Activated B cell treated with CpG ODN at 0.5 μM for 24 hours (primary cell): ENCODE data around the gene BACE2. TPM values are rescaled to one million over a fixed set of nuclear protein-coding genes. Genes with fewer than 3 reads are reported as not detected.

Experiments
- ATAC-seq: fragments of 200-7000 bp; cut with Tn5 transposase; one replicate; pipeline ENCODE4 v1.10.0; 2021; ENCODE audit warnings: low read depth, mild to moderate bottlenecking, moderate library complexity
- CTCF ChIA-PET: fragments of 350-600 bp; sonication (Branson Sonifier 250); formaldehyde crosslinking; loops from one replicate; lab custom pipeline; 2021; ENCODE audit warnings: antibody characterized with exemption; lab: Charles Lee
- POLR2A ChIA-PET: fragments of 350-600 bp; sonication (Branson Sonifier 250); formaldehyde crosslinking; loops from one replicate; lab custom pipeline; 2021; ENCODE audit warnings: antibody characterized with exemption; lab: Charles Lee
- DNase-seq: peaks from one replicate; pipeline ENCODE4 v3.0.0; 2022
- H3K27ac Mint-ChIP-seq: one replicate; pipeline ENCODE4 v1.8.0; 2020; ENCODE audit warnings: mixed read lengths
- H3K27me3 Mint-ChIP-seq: one replicate; pipeline ENCODE4 v1.8.0; 2021; ENCODE audit warnings: mixed read lengths
- H3K36me3 Mint-ChIP-seq: one replicate; pipeline ENCODE4 v1.8.0; 2021; ENCODE audit warnings: low read depth, mixed read lengths
- H3K4me1 Mint-ChIP-seq: one replicate; pipeline ENCODE4 v1.8.0; 2021; ENCODE audit warnings: mixed read lengths
- H3K4me3 Mint-ChIP-seq: one replicate; pipeline ENCODE4 v1.8.0; 2020; ENCODE audit warnings: mild to moderate bottlenecking, mixed read lengths
- H3K9me3 Mint-ChIP-seq: one replicate; pipeline ENCODE4 v1.8.0; 2020; ENCODE audit warnings: mixed read lengths
- CTCF ChIP-seq: fragments of 200-600 bp; IDR thresholded peaks from one replicate; pipeline ENCODE4 v1.8.0; 2022; ENCODE audit warnings: antibody characterized with exemption, mild to moderate bottlenecking
- intact Hi-C: fragments of 100-400 bp; cut with micrococcal nuclease; formaldehyde crosslinking; loops from one replicate; pipeline ENCODE4 v1.15.1; 2024
- total RNA-seq: library from RNA; stranded (reverse); gene quantifications from 2 replicates; pipeline ENCODE4 v1.2.3, GENCODE V29; 2022

BACE2 gene
- total RNA-seq, 1 donor from 2014 or later, result 17.1 TPM

DNA sequence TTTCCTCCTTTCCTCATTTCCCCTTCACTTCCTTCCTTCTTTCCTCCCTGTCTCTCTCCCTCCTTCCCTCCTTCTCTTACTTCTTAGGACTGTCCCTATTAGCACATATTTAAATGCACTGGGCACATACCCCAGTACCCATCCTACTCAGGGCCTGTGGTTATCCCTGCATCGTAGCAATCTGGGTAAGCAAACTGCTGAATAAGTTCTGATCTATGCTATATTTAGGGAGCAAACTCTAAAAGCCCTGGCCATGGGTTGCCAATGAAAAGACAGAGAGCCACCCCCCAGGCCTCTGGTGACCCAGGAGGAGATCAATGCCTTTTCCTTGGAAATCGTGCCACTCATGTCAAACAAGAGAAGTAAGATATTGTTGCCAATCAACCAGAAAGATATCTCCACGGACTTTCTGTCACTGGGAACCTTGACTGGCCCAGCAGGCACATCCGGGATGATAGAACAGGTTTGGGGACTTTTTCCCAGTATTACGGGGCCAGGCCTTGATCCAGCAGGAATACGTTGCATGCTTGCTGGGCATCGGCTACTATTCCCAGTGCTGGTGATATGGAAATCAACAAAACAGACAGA, 154.0 kb downstream of the BACE2 start:
- Mint-ChIP-seq H3K9me3 (no peaks in the 10 kb centered on the region), H3K4me3 (no peak overlapping the region), H3K27me3 (peaks cover 27% of the 10 kb centered on the region), H3K36me3 (no peaks in the 10 kb centered on the region), H3K4me1 (peaks cover 6% of the 10 kb centered on the region), H3K27ac (no peak overlapping the region)
- ChIA-PET CTCF (interaction anchor here (1.5 kb wide), 1 partner anchor 10 kb away, joined by 3 read pairs; no protein-coding TSS in a partner anchor), POLR2A (no interaction called here)
- ATAC-seq (no peak), DNase-seq (no peak)
- no peak for TF ChIP-seq CTCF
- intact Hi-C loops, result no loop called here

GRCh38 chr21:41322496-41323382, 154.8 kb downstream of the BACE2 start:
- intact Hi-C loops, result no loop called here
- Mint-ChIP-seq H3K4me3 (no peak overlapping the region), H3K27ac (no peak overlapping the region), H3K27me3 (peaks cover 23% of the 10 kb centered on the region), H3K9me3 (no peaks in the 10 kb centered on the region), H3K4me1 (peaks cover 3% of the 10 kb centered on the region), H3K36me3 (no peaks in the 10 kb centered on the region)
- DNase-seq (no peak), ATAC-seq (no peak)
- no peak for TF ChIP-seq CTCF
- ChIA-PET POLR2A (no interaction called here), CTCF (interaction anchor here (1.5 kb wide), 1 partner anchor 9 kb away, joined by 3 read pairs; no protein-coding TSS in a partner anchor)

DNA sequence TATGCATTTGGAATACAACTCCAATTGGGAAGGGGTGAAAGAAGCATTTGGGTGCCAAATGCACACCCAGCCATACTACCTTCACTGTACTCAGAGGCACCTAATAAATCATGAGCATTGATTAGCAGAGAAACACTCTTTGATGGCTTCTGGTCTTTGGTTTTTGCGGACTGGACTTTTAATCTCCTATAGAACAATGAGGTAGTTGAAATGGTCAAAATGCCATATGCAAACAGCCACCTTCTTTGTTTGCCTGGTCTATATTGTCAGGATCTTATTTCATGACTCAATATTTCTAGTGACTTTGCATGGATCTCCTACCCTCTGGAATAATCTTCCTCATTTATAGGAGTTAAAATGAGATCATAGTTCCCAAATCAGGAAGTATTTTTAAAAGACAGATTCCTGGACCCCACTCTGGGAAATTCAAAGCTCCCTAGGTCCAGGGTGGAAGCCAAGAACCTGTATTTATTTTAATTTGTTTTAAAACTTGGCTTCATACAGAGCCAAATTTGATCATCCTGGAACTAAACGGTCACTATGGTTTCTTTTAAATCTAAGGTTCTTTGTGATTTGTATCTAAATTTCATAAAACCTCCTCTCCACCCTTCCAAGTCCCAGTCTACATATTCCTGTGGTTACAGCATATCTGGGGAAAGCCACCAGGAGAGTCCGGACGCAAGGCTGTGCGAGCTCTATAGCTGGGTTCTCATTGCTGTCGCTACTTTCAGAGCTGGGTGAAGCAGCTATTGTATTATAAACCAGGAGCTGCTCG, 157.4 kb downstream of the BACE2 start:
- Mint-ChIP-seq H3K27ac (no peak overlapping the region), H3K27me3 (peaks cover 11% of the 10 kb centered on the region), H3K36me3 (no peaks in the 10 kb centered on the region), H3K9me3 (no peaks in the 10 kb centered on the region), H3K4me3 (no peak overlapping the region), H3K4me1 (peaks cover 3% of the 10 kb centered on the region)
- intact Hi-C loops, result no loop called here
- DNase-seq (no peak), ATAC-seq (no peak)
- ChIA-PET POLR2A (no interaction called here), CTCF (no interaction called here)
- TF ChIP-seq CTCF, result no peak

GRCh38 chr21:41326414-41327080, 158.6 kb downstream of the BACE2 start:
- no peak overlapping the region for H3K27ac Mint-ChIP-seq
- intact Hi-C loops, result no loop called here
- CTCF ChIA-PET, result no interaction called here

More at GRCh38 chr21:41326414-41327080, 158.6 kb downstream of the BACE2 start:
- Mint-ChIP-seq H3K36me3 (no peaks in the 10 kb centered on the region), H3K27me3 (peaks cover 3% of the 10 kb centered on the region), H3K4me3 (no peak overlapping the region), H3K9me3 (no peaks in the 10 kb centered on the region), H3K4me1 (peaks cover 1% of the 10 kb centered on the region)
- POLR2A ChIA-PET, result no interaction called here
- no peak for TF ChIP-seq CTCF
- ATAC-seq, result no peak
- DNase-seq, result no peak
